Loucy (cell line): ENCODE data around the gene WT1.

Source experiments
- EZH2phosphoT487 ChIP-seq: fragments of 200-600 bp; IDR thresholded peaks from 2 replicates; pipeline ENCODE4 v1.6.1; 2018; ENCODE audit warnings: antibody characterized with exemption, mild to moderate bottlenecking, moderate library complexity, borderline replicate concordance
- TF ChIP-seq, protein P1 (sequence below): fragments of 200-600 bp; sonication (generic); conservative IDR thresholded peaks from 2 replicates; pipeline ENCODE4 v1.5.1; 2014; ENCODE audit warnings: mild to moderate bottlenecking, antibody characterized with exemption, low read length

GRCh38 chr11:32353884-32354283, 81.5 kb downstream of the WT1 start:
- no peak for TF ChIP-seq EZH2phosphoT487
- TF ChIP-seq, protein P1, sequence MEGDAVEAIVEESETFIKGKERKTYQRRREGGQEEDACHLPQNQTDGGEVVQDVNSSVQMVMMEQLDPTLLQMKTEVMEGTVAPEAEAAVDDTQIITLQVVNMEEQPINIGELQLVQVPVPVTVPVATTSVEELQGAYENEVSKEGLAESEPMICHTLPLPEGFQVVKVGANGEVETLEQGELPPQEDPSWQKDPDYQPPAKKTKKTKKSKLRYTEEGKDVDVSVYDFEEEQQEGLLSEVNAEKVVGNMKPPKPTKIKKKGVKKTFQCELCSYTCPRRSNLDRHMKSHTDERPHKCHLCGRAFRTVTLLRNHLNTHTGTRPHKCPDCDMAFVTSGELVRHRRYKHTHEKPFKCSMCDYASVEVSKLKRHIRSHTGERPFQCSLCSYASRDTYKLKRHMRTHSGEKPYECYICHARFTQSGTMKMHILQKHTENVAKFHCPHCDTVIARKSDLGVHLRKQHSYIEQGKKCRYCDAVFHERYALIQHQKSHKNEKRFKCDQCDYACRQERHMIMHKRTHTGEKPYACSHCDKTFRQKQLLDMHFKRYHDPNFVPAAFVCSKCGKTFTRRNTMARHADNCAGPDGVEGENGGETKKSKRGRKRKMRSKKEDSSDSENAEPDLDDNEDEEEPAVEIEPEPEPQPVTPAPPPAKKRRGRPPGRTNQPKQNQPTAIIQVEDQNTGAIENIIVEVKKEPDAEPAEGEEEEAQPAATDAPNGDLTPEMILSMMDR = no peak
